Measurements from ENCODE around the gene TEX11. TPM values are rescaled to one million over a fixed set of nuclear protein-coding genes. Genes with fewer than 3 reads are reported as not detected.

The TEX11 gene
- total RNA-seq (not detected), polyA plus RNA-seq (not detected)
- long read RNA-seq, donor 1, result 0 reads
- long read RNA-seq, donor 2, result 0 reads
- long read RNA-seq, donor 3, result 0 reads
- long read RNA-seq, donor 4, result 0 reads
- long read RNA-seq, donor 5, result 0 reads

DNA sequence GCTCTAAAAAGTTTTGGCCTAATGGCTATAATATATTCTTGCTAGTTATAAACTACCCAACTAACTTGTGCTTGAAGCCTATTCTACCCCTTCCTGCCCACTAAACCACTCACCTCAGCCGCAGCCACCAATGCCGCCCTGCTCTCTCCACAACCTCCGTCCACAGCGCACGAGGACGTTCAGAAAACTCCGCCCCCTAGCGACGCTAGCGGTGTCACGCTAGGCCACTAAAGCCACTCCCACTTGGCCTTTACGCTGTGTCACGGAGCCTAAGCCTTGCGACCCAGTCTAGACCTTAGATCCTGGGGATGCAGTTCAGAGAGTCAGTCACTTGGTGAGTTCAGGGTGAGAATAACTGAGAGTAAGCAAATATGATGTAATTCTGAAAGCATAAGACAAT is at the start of gene TEX11:
Gene TEX11, minus strand, starts transcription at position 171 of the 400 bp plus-strand sequence. CDS start 922 bp downstream, outside the sequence.
- H3K4me3 ChIP-seq, result no peak within 1 kb of the TSS
- no peak within 1 kb of the TSS for H3K27ac ChIP-seq (ENCODE audit: low read depth in 1 of 2, low read length in 1 of 2)
- ATAC-seq (ENCODE audit: insufficient read depth, low FRiP score) (no peak), DNase-seq (no peak)
- TF ChIP-seq, protein P1, sequence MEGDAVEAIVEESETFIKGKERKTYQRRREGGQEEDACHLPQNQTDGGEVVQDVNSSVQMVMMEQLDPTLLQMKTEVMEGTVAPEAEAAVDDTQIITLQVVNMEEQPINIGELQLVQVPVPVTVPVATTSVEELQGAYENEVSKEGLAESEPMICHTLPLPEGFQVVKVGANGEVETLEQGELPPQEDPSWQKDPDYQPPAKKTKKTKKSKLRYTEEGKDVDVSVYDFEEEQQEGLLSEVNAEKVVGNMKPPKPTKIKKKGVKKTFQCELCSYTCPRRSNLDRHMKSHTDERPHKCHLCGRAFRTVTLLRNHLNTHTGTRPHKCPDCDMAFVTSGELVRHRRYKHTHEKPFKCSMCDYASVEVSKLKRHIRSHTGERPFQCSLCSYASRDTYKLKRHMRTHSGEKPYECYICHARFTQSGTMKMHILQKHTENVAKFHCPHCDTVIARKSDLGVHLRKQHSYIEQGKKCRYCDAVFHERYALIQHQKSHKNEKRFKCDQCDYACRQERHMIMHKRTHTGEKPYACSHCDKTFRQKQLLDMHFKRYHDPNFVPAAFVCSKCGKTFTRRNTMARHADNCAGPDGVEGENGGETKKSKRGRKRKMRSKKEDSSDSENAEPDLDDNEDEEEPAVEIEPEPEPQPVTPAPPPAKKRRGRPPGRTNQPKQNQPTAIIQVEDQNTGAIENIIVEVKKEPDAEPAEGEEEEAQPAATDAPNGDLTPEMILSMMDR (IDR thresholded peaks at IDR 0.05; ENCODE audit: control extremely low read depth, extremely low read depth), result no peak
- no peak within 1 kb of the TSS for H3K9ac ChIP-seq (ENCODE audit: insufficient read depth in 1 of 2, low read length in 2 of 2)
- H3K36me3 ChIP-seq (ENCODE audit: control insufficient read depth in 4 of 4, insufficient read depth in 4 of 4, low read length in 4 of 4), result no peaks in the 10 kb centered on the region
- H3K4me1 ChIP-seq (ENCODE audit: control insufficient read depth in 5 of 5, insufficient read depth in 5 of 5, low read length in 5 of 5), result no peaks in the 10 kb centered on the region
- H3K9me3 ChIP-seq (ENCODE audit: control insufficient read depth in 4 of 4, insufficient read depth in 3 of 4, low read length in 3 of 4), result peaks cover 0 to 7% (median 0%) of the 10 kb centered on the region in 4 donors
- no peaks in the 10 kb centered on the region for H3K27me3 ChIP-seq (ENCODE audit: control insufficient read depth in 3 of 3, insufficient read depth in 3 of 3, low read length in 2 of 3)
- 76 to 92% methylated on average over 14 of the region's 14 CpGs for WGBS, 2 donors

DNA sequence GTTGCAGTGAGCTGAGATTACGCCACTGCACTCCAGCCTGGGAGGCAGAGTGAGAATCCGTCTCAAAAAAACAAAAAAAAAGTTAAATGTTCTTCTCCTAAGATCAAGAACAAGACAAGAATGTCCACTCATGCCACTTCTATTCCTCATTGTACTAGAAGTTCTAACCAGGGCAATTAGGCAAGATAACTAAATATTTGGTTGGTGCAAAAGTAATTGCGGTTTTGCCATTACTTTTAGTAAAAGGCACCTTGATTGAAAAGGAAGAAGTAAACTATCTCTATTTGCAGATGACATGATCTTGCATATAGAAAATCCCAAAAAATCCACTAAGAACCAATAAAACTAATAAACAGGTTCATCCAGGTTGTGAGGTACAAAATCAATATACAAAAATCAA is 46.4 kb upstream of the TEX11 start:
- Histone ChIP-seq H3K36me3 (ENCODE audit: control insufficient read depth in 4 of 4, insufficient read depth in 4 of 4, low read length in 4 of 4) (no peaks in the 10 kb centered on the region), H3K4me3 (no peak overlapping the region), H3K4me1 (ENCODE audit: control insufficient read depth in 5 of 5, insufficient read depth in 5 of 5, low read length in 5 of 5) (no peaks in the 10 kb centered on the region), H3K9me3 (ENCODE audit: control insufficient read depth in 4 of 4, insufficient read depth in 3 of 4, low read length in 3 of 4) (no peaks in the 10 kb centered on the region), H3K9ac (ENCODE audit: insufficient read depth in 1 of 2, low read length in 2 of 2) (no peak overlapping the region), H3K27ac (ENCODE audit: low read depth in 1 of 2, low read length in 1 of 2) (no peak overlapping the region), H3K27me3 (ENCODE audit: control insufficient read depth in 3 of 3, insufficient read depth in 3 of 3, low read length in 2 of 3) (no peaks in the 10 kb centered on the region)
- no peak for ATAC-seq (ENCODE audit: insufficient read depth, low FRiP score)
- TF ChIP-seq, protein P1 (IDR thresholded peaks at IDR 0.05; ENCODE audit: control extremely low read depth, extremely low read depth), result no peak
- 86 to 95% methylated on average over 3 of the region's 3 CpGs for WGBS, 2 donors
- no peak for DNase-seq

DNA sequence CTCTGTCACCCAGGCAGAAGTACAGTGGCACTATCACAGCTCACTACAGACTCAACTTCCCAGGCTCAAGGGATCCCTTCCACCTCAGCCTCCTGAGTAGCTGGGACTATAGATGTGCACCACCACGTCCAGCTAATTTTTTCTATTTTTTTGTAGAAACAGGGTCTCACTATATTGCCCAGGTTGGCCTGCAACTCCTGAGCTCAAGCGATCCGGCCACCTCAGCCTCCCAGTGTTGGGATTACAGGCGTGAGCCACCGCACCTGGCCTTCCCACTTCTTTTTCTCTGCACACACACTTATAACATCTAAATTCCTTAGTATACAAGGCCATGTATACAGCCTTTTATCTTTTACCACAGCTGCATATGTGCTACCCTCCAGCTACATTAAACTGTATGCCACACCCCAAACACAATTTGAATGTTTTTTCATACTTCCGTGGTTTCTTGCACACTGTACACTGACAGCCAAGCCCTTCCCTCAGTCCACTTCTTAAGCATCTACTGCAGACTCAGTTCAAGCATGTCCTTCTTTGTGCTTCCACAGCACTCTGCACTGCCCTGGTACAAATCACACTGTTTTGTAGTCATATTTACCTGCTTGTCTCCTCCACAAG is 15.9 kb upstream of the TEX11 start:
- TF ChIP-seq, protein P1 (IDR thresholded peaks at IDR 0.05; ENCODE audit: control extremely low read depth, extremely low read depth), result no peak
- no peak overlapping the region for H3K4me3 ChIP-seq
- WGBS, 2 donors, result 78 to 91% methylated on average over 6 of the region's 6 CpGs
- no peaks in the 10 kb centered on the region for H3K4me1 ChIP-seq (ENCODE audit: control insufficient read depth in 5 of 5, insufficient read depth in 5 of 5, low read length in 5 of 5)
- no peak overlapping the region for H3K27ac ChIP-seq (ENCODE audit: low read depth in 1 of 2, low read length in 1 of 2)
- peaks cover 0 to 3% (median 0%) of the 10 kb centered on the region in 3 donors for H3K27me3 ChIP-seq (ENCODE audit: control insufficient read depth in 3 of 3, insufficient read depth in 3 of 3, low read length in 2 of 3)
- DNase-seq (no peak), ATAC-seq (ENCODE audit: insufficient read depth, low FRiP score) (no peak)
- no peaks in the 10 kb centered on the region for H3K36me3 ChIP-seq (ENCODE audit: control insufficient read depth in 4 of 4, insufficient read depth in 4 of 4, low read length in 4 of 4)
- no peak overlapping the region for H3K9ac ChIP-seq (ENCODE audit: insufficient read depth in 1 of 2, low read length in 2 of 2)
- H3K9me3 ChIP-seq (ENCODE audit: control insufficient read depth in 4 of 4, insufficient read depth in 3 of 4, low read length in 3 of 4), result peaks cover 0 to 6% (median 0%) of the 10 kb centered on the region in 4 donors
